Activated B cell treated with CpG ODN at 0.5 μM for 24 hours (primary cell): ENCODE data around the gene CRISP2. TPM values are rescaled to one million over a fixed set of nuclear protein-coding genes. Genes with fewer than 3 reads are reported as not detected.

Experiments used
- ATAC-seq: fragments of 200-7000 bp; cut with Tn5 transposase; one replicate; pipeline ENCODE4 v1.10.0; 2021; ENCODE audit warnings: low read depth, mild to moderate bottlenecking, moderate library complexity
- CTCF ChIA-PET: fragments of 350-600 bp; sonication (Branson Sonifier 250); formaldehyde crosslinking; loops from one replicate; lab custom pipeline; 2021; ENCODE audit warnings: antibody characterized with exemption; lab: Charles Lee
- POLR2A ChIA-PET: fragments of 350-600 bp; sonication (Branson Sonifier 250); formaldehyde crosslinking; loops from one replicate; lab custom pipeline; 2021; ENCODE audit warnings: antibody characterized with exemption; lab: Charles Lee
- DNase-seq: peaks from one replicate; pipeline ENCODE4 v3.0.0; 2022
- H3K27ac Mint-ChIP-seq: one replicate; pipeline ENCODE4 v1.8.0; 2020; ENCODE audit warnings: mixed read lengths
- H3K27me3 Mint-ChIP-seq: one replicate; pipeline ENCODE4 v1.8.0; 2021; ENCODE audit warnings: mixed read lengths
- H3K36me3 Mint-ChIP-seq: one replicate; pipeline ENCODE4 v1.8.0; 2021; ENCODE audit warnings: low read depth, mixed read lengths
- H3K4me1 Mint-ChIP-seq: one replicate; pipeline ENCODE4 v1.8.0; 2021; ENCODE audit warnings: mixed read lengths
- H3K4me3 Mint-ChIP-seq: one replicate; pipeline ENCODE4 v1.8.0; 2020; ENCODE audit warnings: mild to moderate bottlenecking, mixed read lengths
- H3K9me3 Mint-ChIP-seq: one replicate; pipeline ENCODE4 v1.8.0; 2020; ENCODE audit warnings: mixed read lengths
- intact Hi-C: fragments of 100-400 bp; cut with micrococcal nuclease; formaldehyde crosslinking; loops from one replicate; pipeline ENCODE4 v1.15.1; 2024
- total RNA-seq: library from RNA; stranded (reverse); gene quantifications from 2 replicates; pipeline ENCODE4 v1.2.3, GENCODE V29; 2022
- TF ChIP-seq, protein P1 (sequence below): fragments of 200-600 bp; IDR thresholded peaks from one replicate; pipeline ENCODE4 v1.8.0; 2022; ENCODE audit warnings: antibody characterized with exemption, mild to moderate bottlenecking

The CRISP2 gene
- total RNA-seq, 1 donor from 2014 or later: not detected

- intact Hi-C loops: no loop called here
- no peak for DNase-seq
- POLR2A ChIA-PET: no interaction called here
- Mint-ChIP-seq H3K4me1 (no peaks in the 10 kb centered on the region), H3K4me3 (no peak overlapping the region), H3K27ac (no peak overlapping the region), H3K36me3 (no peaks in the 10 kb centered on the region), H3K27me3 (no peaks in the 10 kb centered on the region), H3K9me3 (no peaks in the 10 kb centered on the region)
- CTCF ChIA-PET: no interaction called here
- ATAC-seq: no peak
- TF ChIP-seq, protein P1, sequence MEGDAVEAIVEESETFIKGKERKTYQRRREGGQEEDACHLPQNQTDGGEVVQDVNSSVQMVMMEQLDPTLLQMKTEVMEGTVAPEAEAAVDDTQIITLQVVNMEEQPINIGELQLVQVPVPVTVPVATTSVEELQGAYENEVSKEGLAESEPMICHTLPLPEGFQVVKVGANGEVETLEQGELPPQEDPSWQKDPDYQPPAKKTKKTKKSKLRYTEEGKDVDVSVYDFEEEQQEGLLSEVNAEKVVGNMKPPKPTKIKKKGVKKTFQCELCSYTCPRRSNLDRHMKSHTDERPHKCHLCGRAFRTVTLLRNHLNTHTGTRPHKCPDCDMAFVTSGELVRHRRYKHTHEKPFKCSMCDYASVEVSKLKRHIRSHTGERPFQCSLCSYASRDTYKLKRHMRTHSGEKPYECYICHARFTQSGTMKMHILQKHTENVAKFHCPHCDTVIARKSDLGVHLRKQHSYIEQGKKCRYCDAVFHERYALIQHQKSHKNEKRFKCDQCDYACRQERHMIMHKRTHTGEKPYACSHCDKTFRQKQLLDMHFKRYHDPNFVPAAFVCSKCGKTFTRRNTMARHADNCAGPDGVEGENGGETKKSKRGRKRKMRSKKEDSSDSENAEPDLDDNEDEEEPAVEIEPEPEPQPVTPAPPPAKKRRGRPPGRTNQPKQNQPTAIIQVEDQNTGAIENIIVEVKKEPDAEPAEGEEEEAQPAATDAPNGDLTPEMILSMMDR: no peak
These were observed 50.5 kb downstream of the CRISP2 start for GRCh38 chr6:49662892-49663261.

DNA sequence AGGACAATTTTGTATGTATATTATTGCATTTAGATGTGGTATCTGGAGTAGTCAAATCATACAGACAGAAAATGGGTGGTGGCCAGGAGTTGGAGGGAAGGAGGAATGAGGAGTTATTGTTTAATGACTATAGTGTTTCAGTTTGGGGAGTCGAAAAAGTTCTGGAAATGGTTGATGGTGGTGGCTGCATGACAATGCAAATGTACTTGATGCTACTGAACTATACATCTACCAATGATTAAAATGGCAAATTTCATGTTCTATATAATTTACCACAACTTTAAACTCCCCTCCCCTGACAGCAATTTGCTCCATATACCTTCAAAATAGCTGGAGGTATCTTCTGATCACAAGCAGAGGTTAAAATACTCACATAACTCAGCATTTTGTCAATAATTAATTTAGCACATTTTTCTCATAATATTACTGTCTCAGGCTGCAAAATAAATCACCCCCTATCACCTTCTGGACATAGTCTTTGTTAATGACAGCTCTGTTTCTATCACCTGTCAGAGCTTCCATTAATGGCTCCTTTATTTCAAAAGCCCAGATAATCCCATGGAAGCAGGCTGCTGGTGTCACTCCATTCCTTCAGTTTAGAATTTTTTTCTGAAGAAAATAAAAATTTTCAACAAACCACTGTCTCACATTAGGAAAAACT is 51.0 kb downstream of the CRISP2 start:
- Mint-ChIP-seq H3K9me3 (no peaks in the 10 kb centered on the region), H3K4me1 (no peaks in the 10 kb centered on the region), H3K27me3 (no peaks in the 10 kb centered on the region), H3K4me3 (no peak overlapping the region), H3K36me3 (no peaks in the 10 kb centered on the region), H3K27ac (no peak overlapping the region)
- TF ChIP-seq, protein P1: no peak
- ATAC-seq: no peak
- ChIA-PET CTCF (no interaction called here), POLR2A (no interaction called here)
- no peak for DNase-seq
- intact Hi-C loops: no loop called here

- Mint-ChIP-seq H3K9me3 (no peaks in the 10 kb centered on the region), H3K27me3 (no peaks in the 10 kb centered on the region), H3K27ac (no peak overlapping the region), H3K36me3 (no peaks in the 10 kb centered on the region), H3K4me1 (no peaks in the 10 kb centered on the region), H3K4me3 (no peak overlapping the region)
- ATAC-seq (no peak), DNase-seq (no peak)
- TF ChIP-seq, protein P1: no peak
- CTCF ChIA-PET: no interaction called here
- intact Hi-C loops: no loop called here
- POLR2A ChIA-PET: no interaction called here
These were observed 59.4 kb downstream of the CRISP2 start for GRCh38 chr6:49653942-49654341.

DNA sequence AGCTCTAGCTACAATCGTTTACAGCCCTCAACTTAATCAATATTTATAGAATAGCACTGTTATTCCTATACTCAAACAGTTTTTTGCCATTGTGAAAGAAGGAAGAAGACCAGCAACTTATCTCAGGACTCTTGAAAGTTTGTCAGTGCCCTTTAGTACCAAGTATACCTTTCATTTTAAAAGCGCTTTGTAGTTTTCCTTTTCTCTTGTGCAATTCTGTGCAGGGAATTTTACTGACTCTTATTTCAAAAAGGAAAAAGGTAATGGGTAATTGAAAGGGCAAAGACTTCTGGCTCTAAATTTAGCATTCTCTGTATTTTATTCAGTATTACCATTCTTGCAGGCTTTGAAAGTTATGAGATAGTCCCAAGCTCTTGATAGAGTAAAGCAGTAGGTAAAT is 59.9 kb downstream of the CRISP2 start:
- Mint-ChIP-seq H3K36me3 (no peaks in the 10 kb centered on the region), H3K27me3 (no peaks in the 10 kb centered on the region), H3K4me1 (no peaks in the 10 kb centered on the region), H3K27ac (no peak overlapping the region), H3K4me3 (no peak overlapping the region), H3K9me3 (no peaks in the 10 kb centered on the region)
- intact Hi-C loops: no loop called here
- ChIA-PET CTCF (no interaction called here), POLR2A (no interaction called here)
- TF ChIP-seq, protein P1: no peak
- DNase-seq (no peak), ATAC-seq (no peak)

- no peaks in the 10 kb centered on the region for H3K27me3 Mint-ChIP-seq
- POLR2A ChIA-PET: no interaction called here
- intact Hi-C loops: no loop called here
- H3K4me3 Mint-ChIP-seq: no peak overlapping the region
- H3K36me3 Mint-ChIP-seq: no peaks in the 10 kb centered on the region
- H3K4me1 Mint-ChIP-seq: no peaks in the 10 kb centered on the region
- CTCF ChIA-PET: no interaction called here
- TF ChIP-seq, protein P1: no peak
- H3K27ac Mint-ChIP-seq: no peak overlapping the region
- DNase-seq: no peak
- no peak for ATAC-seq
- H3K9me3 Mint-ChIP-seq: no peaks in the 10 kb centered on the region
These were observed 62.1 kb downstream of the CRISP2 start for GRCh38 chr6:49651239-49651638.
